ENCODE measurements around the gene GDF2.

GDF2 gene

DNA sequence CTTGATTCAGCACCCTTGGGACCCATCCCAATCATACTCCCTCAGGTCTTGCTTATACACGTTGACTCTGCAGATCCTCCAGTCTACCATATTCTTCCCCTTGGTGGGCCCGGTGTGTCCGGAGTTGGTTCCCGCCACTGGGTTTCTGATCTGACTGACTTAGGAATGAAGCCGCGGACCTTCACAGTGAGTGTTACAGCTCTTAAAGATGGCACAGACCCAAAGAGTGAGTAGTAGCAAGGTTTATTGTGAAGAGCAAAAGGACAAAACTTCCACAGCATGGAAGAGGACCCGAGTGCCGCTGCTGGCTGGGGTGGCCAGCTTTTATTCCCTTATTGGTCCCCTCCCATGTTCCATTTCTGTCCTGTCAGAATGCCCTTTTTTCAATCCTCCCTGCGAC lies 28.2 kb upstream of the GDF2 start:
- DNase-seq = no peak

DNA sequence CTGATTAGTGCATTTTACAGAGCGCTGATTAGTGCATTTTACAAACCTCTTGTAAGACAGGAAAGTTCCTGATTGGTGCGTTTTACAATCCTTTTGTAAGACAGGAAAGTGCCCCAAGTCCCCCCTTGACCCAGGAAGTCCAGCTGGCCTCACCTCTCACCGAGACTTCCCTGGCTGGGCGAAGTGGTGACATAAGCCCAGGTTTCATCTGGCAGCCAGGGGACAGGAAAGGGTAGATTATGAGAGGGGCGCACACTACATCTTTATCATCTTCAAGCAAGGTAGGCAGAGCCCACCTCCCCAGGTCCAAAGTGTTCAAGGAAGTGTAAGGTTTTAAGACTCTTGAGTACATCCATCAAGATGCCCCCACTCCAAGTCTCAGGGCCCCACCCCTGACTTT lies 27.8 kb upstream of the GDF2 start:
- DNase-seq = no peak

DNA sequence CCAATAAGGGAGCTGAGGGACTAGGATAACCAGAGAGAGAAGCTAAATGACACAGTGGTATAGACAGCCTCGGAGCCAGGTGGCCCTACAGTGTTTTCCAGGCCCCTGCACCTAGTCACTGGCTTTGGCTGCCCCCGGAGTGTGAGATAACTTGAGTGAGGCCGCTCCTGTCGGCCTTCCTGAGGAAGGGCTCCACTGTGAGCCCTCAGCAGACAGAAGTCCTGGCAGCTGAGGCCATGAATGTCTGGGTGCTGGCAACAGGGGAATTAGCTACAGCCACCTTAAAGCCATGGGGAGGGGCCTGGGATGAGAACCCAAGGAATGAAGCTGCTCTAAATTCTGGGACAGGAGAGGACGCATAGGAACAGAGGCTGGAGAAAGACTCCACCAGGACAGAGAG lies 26.8 kb upstream of the GDF2 start:
- DNase-seq = no peak

DNA sequence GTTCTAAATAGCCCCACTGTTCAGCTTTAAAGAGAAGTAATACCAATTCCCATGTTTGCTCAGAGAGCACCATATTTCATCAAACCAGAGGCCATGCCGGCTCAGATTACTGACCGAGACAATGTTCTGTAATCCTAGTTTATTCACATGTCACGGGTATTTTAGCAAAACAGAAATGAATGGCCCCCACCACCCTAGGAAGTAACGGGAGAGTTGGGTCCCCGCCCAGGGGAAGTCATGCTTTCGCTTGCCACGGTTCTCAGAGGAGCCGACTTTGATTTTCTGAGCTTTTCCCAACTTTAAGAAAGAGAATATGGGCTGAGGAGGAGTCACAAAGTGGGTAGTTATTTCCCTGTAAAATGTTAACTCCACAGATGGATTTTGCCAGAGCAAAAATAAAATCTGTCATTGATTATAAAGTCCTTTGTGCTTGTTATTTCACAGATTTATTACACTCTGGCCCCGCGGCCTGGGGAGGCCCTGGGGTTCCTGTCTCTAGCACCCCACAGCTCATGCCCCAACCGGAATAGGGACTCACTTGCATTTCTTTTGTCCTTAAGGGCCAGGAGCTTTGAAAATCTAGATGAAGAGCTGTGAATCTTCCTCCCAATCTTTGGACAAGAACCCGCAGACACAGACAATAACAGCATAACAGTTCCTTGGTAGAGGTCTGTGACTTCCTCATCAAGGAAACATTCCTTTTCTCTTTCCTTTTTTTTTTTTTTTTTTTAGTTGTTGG lies 25.9 kb upstream of the GDF2 start:
- DNase-seq = no peak

DNA sequence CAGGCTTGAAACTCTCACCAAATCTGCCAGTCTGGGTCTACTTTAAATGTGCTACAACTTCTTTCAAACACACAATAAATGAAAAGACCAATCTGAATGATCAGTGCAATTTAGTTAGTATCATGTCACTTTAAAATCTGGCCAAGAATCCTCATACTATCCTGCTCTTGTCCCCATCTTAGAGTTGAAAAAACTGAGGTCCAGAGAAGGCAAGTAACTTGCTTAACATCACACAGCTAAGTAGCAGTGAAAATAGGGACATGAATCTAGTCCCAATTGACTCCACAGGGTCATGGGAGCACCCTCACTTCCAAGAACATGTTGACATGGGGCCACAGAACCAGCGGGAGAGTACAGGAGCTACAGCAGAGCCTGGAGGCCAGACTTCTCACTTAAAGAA lies 25.3 kb upstream of the GDF2 start:
- DNase-seq = no peak

DNA sequence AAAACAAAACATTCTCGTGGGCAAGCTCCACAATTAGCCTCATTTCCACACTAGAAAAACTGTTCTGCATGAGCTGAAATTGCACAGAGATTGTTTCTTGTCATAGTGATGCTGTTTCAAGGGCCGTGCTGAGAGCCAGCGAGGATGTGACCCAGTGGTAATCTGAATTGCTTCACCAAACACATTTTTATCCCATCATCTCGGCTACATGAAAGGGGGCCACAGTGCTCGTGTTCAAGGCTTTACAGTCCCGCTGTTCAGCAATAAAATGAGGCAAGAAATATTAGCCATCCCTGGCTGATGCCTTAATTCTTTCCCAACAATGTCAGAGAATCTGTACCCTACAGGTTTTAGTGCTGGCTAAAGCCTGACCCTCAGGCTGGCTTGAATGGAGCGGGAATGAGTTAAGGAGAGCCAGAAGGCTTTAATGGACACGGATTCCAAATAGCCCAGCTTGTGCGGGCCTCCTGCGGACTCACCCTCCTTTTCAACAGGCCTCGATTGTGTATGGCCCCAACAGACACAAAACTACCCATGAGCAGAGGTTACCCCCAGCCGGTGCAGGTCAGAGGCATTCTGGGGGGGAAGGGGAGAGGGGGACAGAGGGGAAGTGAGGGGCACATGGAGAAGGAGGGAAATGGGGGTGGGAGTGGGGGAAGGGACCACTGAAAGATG lies 24.3 kb upstream of the GDF2 start:
- no peak for DNase-seq

DNA sequence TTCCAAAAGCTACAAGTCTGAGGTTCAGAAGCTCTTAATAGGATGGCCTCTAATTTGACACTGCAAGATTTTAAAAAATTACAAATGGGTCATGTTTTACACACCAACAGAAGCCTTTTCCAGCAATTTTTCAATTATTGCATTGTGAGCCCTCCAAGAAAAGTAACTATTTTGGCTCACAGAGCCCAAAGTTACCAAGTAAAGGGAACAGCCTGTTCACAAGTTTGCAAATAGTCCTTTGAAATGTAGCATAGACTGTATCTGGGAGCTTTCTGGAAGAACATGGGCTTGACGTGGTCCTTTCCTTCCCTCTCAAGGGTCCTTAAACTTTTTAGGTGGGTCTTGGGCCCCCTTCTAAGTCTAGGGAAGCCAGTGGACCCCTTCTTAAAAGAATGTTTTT lies 23.5 kb upstream of the GDF2 start:
- DNase-seq = no peak

DNA sequence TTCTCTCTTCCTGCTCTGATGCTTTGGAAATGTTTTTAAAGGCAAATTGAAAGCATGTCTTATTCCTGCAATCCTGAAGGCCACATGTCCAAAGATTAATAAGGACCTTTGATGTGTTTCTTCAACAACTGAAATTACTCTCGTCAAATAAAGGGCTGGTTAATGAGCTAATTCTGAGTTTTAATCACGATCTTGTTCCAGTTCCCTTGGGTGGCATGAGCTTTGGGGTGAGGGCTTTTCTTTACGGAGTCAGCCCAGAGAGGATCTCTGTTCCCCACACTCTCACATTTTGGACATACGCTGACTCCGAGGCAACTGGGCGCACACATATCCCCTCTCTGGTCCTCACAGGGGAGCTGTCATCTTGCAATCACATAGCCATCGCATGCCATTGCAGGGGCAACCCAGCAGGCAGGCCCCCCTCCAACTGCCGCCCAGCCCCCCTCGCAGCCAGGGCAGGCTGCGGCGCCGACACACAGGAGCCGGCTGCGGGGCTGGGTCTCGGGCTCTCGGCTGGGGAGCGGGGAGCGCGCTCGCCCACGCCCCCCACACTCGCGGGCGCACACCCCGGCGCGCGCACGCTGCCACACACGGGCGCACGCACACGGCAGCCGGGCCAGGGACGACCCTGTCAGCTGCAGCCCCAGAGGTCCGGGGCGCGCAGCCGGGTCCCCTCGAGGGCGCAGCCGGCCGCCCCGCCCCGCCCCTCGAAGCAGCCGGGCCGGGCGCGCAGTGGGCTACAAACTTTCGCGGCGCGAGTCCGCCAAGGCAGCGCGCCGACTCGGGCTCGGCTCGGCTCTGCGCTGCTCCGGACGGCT lies 22.4 kb upstream of the GDF2 start, which contains the start of gene GDF10:
GDF10 (plus strand) TSS at position 587 of the 818 bp plus-strand sequence. CDS start 455 bp downstream, outside the sequence.
- DNase-seq = peak; percentile 24

DNA sequence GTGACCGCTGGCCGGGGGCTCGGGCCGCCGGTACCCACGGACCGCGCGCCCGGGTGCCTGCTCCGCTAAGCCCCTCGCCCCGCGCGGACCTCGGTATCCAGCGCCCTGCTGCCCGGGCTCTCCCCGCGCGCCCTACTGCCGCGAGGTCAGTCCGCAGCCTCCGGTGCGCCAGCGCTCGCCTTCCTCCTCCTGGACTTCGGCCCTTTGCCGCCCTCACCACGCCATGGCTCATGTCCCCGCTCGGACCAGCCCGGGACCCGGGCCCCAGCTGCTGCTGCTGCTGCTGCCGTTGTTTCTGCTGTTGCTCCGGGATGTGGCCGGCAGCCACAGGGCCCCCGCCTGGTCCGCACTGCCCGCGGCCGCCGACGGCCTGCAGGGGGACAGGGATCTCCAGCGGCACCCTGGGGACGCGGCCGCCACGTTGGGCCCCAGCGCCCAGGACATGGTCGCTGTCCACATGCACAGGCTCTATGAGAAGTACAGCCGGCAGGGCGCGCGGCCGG lies 21.8 kb upstream of the GDF2 start:
- DNase-seq = peak; percentile 17

DNA sequence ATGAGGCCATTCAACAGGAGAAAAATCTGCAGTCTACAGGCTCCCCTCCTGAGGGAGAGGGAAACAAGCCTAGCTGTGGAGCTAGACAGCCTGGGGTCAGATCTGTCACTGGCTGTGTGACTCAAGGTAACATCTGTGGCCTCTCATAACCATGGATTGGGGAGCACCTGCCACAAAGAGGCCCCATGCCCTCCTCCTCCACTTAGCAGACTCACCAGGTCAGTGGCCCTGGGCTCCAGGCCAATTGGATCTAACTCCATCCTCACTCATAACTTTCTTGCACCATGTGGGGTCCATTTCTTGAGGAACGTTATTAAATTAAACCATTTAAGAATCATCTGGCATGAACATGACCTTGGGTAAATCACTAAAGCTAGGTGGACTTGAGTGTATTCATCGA lies 20.4 kb upstream of the GDF2 start:
- no peak for DNase-seq

DNA sequence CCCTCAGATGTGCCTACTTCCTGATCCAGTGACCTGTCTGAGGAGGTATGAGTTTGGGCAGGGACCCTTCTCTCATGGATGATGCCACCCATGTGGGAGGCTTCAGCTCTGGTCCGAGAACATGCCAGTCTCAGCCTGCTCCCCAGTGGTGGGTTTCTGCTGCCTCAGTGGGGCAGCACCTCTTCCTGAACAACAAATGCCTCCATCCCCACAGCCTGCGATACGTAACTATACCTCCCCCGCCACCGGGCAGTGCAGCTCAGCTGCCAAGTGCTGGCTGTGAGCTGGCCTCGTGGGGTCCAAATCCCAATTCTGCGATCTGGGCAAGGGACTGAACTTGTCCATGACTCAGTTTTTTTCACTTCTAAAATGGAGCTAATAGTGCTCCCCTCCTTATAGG lies 19.1 kb upstream of the GDF2 start:
- DNase-seq = no peak

DNA sequence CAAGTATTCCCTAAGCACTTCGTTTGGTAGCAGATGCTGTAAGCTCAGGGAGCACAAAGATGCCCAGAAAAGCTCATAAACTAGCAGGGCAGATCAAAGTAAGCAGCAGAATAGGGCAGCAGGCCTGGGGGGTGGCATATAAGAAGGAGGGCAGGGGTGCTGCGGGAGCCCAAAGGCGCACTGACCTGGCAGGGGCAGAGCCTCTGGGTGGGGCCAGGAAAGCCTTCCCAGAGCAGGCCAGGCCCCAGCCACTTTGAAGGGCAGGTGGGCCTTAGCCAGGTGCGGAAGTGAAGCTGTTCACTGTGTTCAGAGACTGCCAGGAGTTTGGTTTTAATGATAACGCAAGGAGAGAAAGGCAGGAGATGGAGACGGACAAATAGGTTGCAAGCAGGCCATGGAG lies 18.4 kb upstream of the GDF2 start:
- DNase-seq = no peak

DNA sequence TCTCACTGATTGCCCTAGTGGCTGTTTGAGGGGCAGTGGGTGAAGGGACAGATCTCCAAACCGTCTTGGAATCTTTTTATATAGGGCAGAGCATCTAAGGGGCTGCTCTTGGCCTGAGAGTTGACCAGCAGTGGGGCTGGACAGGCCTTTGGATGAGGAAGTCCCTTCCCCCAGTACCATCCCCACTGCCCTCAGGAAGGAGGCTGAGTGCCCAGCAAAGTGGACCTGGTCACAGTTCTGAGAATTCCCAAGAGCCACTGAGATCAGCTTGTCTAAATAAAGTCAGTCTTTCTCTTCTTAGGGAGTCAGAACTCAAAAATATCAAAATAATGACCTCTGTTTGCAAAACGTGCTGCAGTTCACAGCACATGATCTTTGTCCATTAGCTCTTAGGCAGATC lies 16.7 kb upstream of the GDF2 start:
- no peak for DNase-seq

DNA sequence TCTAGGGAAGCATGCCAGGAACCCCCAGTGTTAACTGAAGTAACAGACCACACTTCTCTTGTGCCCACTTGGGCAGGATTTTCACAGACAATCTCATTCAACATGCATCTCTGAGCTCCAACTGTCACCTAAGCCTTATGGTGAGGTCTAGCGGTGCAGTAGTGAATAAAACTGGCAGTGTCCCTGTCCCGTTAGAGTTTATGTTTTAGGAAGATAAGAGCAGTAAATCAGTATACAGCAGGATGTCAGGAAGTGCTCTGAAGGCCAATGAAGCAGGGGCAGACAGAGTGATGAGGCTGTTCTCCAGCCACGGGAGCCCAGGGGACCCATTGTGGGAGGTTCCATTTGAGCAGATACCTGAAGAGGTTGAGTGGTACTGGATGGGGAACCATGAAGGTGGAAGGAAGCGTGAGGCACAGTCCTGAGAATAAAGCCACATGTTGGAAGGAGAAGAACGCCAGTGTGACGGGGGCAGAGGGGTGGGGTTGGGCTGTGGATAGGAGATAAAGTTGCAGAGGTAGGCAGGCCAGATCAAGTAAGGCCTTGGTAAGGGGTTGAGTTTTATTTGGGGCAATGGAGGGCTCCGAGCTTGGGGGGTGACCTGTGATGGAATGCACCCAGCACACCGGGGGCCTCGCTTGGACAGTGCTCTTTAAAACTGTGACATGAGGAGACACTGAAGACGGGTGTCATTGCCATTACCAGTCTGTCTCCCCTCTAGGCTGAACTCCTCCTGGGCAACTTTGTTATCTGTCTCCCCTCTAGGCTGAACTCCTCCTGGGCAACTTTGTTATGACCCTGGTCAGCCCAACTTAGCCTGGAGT lies 15.7 kb upstream of the GDF2 start:
- DNase-seq = peak; percentile 92

DNA sequence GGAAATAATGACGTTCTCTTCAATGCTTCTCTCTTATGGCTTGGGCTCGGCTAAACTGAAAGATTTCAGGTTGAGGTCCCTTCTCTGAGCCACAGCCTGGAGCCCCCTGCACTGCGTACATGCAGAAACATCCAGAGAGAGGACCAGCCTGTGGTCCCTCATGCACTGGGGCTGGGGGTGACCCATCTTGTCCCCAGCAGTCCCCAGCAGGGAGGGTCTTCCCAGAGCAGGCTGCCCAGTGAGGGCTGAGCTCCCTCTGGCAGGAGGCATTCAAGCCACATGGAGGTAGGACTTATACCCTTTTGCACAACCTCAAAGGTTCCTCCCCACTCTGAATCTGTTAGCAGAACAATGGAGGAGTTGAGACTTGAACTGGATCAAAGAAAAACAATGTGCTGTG lies 14.9 kb upstream of the GDF2 start:
- DNase-seq = no peak

DNA sequence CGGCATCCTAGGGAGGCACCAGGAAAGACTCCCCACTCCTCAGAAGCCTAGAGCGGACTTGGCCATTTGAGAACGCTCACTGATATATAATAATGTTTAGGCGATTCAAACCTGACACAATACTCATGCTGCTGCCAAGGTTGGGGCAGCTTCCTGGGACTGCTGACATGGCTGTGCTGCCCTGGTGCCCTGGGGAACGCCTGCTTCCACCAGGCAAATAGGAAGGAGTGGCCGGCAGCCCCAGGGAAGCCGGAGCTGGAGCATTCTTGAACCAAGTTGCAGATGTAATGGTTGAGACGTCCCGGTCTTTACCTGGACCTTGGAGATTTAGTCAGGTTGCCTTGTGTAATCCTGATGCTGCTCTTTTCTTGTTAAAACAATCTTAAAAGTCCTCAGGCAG lies 13.5 kb upstream of the GDF2 start:
- no peak for DNase-seq

DNA sequence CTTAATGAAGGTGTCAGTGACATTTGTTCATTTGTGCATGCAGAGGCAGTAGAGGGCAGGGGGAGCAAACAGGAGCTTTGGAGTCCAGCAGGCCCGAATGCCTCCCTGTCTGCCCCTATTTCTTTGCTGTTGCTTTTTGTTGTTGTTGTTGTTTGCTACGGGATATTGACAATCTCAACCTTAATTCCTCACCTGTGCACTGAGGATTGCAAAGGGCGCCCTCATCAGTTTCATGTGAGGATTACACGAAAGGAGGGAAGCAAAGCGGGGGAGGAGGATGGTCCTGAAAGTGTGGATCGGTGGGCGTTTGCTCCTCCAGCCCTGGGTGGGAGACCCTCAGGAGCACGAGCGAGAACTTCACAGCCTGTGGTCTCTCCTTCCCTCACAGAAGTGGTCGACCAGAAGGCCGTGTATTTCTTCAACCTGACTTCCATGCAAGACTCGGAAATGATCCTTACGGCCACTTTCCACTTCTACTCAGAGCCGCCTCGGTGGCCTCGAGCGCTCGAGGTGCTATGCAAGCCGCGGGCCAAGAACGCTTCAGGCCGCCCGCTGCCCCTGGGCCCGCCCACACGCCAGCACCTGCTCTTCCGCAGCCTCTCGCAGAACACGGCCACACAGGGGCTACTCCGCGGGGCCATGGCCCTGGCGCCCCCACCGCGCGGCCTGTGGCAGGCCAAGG lies 12.7 kb upstream of the GDF2 start:
- DNase-seq = peak; percentile 24

DNA sequence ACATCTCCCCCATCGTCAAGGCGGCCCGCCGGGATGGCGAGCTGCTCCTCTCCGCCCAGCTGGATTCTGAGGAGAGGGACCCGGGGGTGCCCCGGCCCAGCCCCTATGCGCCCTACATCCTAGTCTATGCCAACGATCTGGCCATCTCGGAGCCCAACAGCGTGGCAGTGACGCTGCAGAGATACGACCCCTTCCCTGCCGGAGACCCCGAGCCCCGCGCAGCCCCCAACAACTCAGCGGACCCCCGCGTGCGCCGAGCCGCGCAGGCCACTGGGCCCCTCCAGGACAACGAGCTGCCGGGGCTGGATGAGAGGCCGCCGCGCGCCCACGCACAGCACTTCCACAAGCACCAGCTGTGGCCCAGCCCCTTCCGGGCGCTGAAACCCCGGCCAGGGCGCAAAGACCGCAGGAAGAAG lies 12.2 kb upstream of the GDF2 start:
- DNase-seq = no peak

DNA sequence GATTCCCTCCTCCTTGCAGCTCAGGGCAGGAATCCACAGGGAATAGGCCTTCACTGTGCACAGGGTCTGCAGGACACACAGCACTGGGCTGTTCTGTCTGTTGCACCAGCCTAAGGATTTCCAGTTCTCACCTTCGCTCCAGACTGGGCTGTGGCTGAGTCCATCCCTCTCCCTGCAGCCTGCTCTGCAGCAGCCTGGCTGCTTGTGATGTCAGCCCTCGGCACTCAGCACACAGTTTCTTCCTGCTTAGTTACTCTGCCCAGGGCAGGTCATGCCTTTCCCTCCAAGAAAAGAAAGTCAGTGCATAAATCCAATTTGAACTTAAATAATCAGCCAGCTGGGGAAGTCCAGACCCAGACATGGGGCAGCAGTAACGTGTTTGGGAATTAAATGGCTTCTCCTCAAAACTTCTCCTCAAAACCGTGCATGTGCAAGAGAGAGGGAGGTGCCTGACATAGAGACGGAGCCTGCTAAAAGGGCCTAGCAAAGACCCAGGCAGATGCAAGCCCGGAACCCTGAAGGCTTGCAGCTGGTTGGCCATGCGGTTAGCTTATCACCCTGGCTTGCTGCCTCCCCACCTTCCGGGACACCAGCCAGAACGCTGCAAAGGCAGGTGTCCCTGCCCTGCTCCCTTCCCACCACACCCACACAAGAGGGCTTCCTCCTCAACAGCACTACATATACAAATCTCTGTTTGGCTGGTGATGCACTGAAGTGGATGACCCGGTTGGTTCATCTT lies 10.9 kb upstream of the GDF2 start:
- peak; percentile 79 for DNase-seq

DNA sequence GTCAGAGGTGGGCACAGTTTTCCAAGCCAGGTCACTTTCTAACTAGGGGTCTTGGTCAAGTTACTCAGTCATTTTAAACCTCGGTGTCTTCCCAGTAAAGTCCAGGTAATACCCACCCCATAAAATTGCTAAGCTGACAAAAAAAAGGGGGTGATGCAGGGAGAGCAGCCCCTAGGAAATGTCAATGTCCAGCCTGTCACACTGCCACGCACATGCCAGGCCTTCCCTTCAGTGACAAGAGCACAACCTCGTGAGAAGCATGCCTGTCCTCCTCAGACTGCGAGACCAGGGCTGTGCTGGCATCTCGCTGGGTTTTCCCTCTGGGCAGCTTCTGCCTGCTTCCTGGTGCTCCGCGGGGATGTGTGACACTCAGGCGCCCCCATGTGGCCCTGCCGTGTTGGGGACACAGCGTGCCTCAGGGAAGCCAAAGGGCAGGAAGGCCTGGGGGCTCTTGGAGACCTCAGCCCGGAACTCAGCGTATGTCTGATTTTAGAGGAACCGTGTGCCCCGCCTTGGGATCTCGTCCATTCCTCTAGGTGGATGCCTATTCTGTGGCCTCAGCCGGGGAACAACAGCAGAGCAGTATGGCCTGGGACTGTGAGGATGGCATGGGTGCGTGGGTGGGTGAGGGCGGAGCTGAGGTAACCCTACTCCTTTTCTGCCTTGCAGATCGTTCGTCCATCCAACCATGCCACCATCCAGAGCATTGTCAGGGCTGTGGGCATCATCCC lies 10.2 kb upstream of the GDF2 start:
- DNase-seq = peak; percentile 92

DNA sequence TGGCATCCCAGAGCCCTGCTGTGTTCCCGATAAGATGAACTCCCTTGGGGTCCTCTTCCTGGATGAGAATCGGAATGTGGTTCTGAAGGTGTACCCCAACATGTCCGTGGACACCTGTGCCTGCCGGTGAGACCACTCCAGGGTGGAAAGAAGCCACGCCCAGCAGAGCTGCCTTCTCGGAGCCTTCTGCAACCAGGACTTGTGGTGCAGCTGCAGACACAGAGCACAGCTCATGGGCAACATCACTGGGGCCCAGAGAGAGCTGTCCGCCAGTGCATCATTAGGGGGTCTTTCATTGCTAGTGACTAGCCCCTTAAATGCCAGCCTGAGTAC lies 9.6 kb upstream of the GDF2 start:
- DNase-seq = no peak
